MM.1S (cell line): ENCODE results near the gene TP73.

Source experiments
- DNase-seq: peaks from one replicate; pipeline ENCODE4 v3.0.0-alpha.2; 2015
- H2AFZ ChIP-seq: fragments of 300-600 bp; sonication (generic); 2 replicates; pipeline ENCODE4 v1.6.0; 2016; ENCODE audit warnings: antibody characterized with exemption, low read length
- H3F3A ChIP-seq: fragments of 300-600 bp; sonication (generic); 2 replicates; pipeline ENCODE4 v1.6.1; 2016; ENCODE audit warnings: mild to moderate bottlenecking, antibody characterized with exemption, low read length, moderate library complexity, mixed read lengths; ENCODE audit not compliant: insufficient read depth
- H3K27ac ChIP-seq: fragments of 300-600 bp; sonication (generic); 2 replicates; pipeline ENCODE4 v1.5.1; 2016; ENCODE audit warnings: mild to moderate bottlenecking, low read length
- H3K27me3 ChIP-seq: fragments of 300-600 bp; sonication (generic); replicated peaks from 2 replicates; pipeline ENCODE4 v1.6.0; 2016; ENCODE audit warnings: low read length; ENCODE audit not compliant: insufficient read depth
- H3K36me3 ChIP-seq: fragments of 300-600 bp; sonication (generic); replicated peaks from 2 replicates; pipeline ENCODE4 v1.6.1; 2016; ENCODE audit warnings: mild to moderate bottlenecking, low read length, mixed read lengths; ENCODE audit not compliant: insufficient read depth
- H3K4me1 ChIP-seq: fragments of 300-600 bp; sonication (generic); 2 replicates; pipeline ENCODE4 v1.6.1; 2016; ENCODE audit warnings: low read length, mixed read lengths
- H3K4me2 ChIP-seq: fragments of 300-600 bp; sonication (generic); 2 replicates; pipeline ENCODE4 v1.6.0; 2016; ENCODE audit warnings: low read depth, low read length
- H3K4me3 ChIP-seq: fragments of 300-600 bp; sonication (generic); 2 replicates; pipeline ENCODE4 v1.5.1; 2016; ENCODE audit warnings: low read length, mixed read lengths
- H3K79me2 ChIP-seq: fragments of 300-600 bp; sonication (generic); 2 replicates; pipeline ENCODE4 v1.6.1; 2016; ENCODE audit warnings: mixed run types, low read length, mixed read lengths
- H3K9ac ChIP-seq: fragments of 300-600 bp; sonication (generic); 2 replicates; pipeline ENCODE4 v1.6.1; 2016; ENCODE audit warnings: low read length, mixed read lengths
- H3K9me2 ChIP-seq: fragments of 300-600 bp; sonication (generic); replicated peaks from 2 replicates; pipeline ENCODE4 v1.6.1; 2016; ENCODE audit warnings: mild to moderate bottlenecking, low read length, mixed read lengths; ENCODE audit not compliant: insufficient read depth
- H3K9me3 ChIP-seq: fragments of 300-600 bp; sonication (generic); replicated peaks from 2 replicates; pipeline ENCODE4 v1.6.1; 2016; ENCODE audit warnings: mild to moderate bottlenecking, low read length, mixed read lengths; ENCODE audit not compliant: insufficient read depth
- H4K20me1 ChIP-seq: fragments of 300-600 bp; sonication (generic); 2 replicates; pipeline ENCODE4 v1.6.1; 2016; ENCODE audit warnings: mild to moderate bottlenecking, low read length, moderate library complexity, mixed read lengths; ENCODE audit not compliant: insufficient read depth
- EZH2 ChIP-seq: fragments of 300-600 bp; sonication (generic); optimal IDR thresholded peaks from 2 replicates; pipeline ENCODE3; 2017; ENCODE audit warnings: low read depth, mild to moderate bottlenecking, antibody characterized with exemption, low read length, mixed read lengths
- EZH2phosphoT487 ChIP-seq: fragments of 300-600 bp; sonication (generic); IDR thresholded peaks from 2 replicates; pipeline ENCODE4 v1.6.1; 2018; ENCODE audit warnings: antibody characterized with exemption, low read length
- TF ChIP-seq, protein P1 (sequence below): fragments of 300-600 bp; sonication (generic); IDR thresholded peaks from 2 replicates; pipeline ENCODE4 v1.5.1; 2016; ENCODE audit warnings: antibody characterized with exemption, low read length, mixed read lengths

Gene TP73

DNA sequence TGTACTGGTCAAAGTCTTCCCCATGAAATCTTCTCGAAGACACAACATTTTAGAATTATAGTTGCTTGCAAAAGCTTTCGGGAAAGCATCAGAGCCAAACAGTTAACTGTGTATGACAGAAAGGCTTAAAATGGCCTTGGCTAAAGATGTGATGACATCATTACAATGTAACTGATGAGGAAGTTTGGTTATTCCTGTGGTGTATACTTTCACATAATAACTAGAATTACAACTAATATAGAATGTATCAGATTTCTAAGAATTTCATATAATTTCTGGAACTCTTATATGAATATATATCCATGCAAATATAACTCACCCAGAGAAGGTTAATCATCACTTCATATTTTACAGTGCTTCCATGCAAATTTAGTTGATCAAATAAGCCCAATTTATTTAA lies 8.4 kb downstream of the TP73 start:
- Histone ChIP-seq H3K4me2 (no peak overlapping the region), H3K27me3 (no peaks in the 10 kb centered on the region)
- TF ChIP-seq EZH2phosphoT487 (no peak), EZH2 (no peak)
- TF ChIP-seq, protein P1, sequence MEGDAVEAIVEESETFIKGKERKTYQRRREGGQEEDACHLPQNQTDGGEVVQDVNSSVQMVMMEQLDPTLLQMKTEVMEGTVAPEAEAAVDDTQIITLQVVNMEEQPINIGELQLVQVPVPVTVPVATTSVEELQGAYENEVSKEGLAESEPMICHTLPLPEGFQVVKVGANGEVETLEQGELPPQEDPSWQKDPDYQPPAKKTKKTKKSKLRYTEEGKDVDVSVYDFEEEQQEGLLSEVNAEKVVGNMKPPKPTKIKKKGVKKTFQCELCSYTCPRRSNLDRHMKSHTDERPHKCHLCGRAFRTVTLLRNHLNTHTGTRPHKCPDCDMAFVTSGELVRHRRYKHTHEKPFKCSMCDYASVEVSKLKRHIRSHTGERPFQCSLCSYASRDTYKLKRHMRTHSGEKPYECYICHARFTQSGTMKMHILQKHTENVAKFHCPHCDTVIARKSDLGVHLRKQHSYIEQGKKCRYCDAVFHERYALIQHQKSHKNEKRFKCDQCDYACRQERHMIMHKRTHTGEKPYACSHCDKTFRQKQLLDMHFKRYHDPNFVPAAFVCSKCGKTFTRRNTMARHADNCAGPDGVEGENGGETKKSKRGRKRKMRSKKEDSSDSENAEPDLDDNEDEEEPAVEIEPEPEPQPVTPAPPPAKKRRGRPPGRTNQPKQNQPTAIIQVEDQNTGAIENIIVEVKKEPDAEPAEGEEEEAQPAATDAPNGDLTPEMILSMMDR, result no peak

DNA sequence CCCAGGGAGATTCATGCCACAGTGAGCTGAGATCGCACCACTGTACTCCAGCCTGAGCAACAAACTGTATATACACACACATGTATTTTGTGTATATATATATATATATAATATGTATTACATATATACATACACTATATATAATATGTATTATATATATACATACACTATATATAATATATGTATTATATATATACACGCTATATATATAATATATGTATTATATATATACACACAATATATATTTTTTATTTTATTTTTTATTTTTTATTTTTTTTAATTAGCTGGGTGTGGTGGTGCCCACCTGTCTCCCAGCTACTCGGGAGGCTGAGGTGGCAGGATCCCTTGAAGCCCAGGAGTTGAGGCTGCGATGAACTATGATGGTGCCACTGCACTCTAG lies 9.3 kb downstream of the TP73 start:
- H3K4me2 ChIP-seq, result no peak overlapping the region
- no peaks in the 10 kb centered on the region for H3K9me3 ChIP-seq
- DNase-seq, result no peak
- H3K36me3 ChIP-seq, result no peaks in the 10 kb centered on the region
- H3F3A ChIP-seq, result no peaks in the 10 kb centered on the region
- H4K20me1 ChIP-seq, result 0 out of 2 replicates have a peak, but pooled peaks cover 6% of the 10 kb centered on the region
- H3K4me1 ChIP-seq, result no peaks in the 10 kb centered on the region
- no peak overlapping the region for H3K9ac ChIP-seq
- H2AFZ ChIP-seq, result no peak overlapping the region
- peaks cover 76% of the 10 kb centered on the region for H3K79me2 ChIP-seq
- no peaks in the 10 kb centered on the region for H3K27me3 ChIP-seq
- no peak overlapping the region for H3K27ac ChIP-seq
- TF ChIP-seq EZH2phosphoT487 (no peak), EZH2 (no peak)
- TF ChIP-seq, protein P1, result no peak
- no peak overlapping the region for H3K4me3 ChIP-seq
- H3K9me2 ChIP-seq, result no peaks in the 10 kb centered on the region

More for the DNA sequence above, 8.4 kb downstream of the TP73 start:
- DNase-seq, result no peak
- Histone ChIP-seq H4K20me1 (0 out of 2 replicates have a peak, but pooled peaks cover 6% of the 10 kb centered on the region), H3K9me2 (no peaks in the 10 kb centered on the region), H3K27ac (no peak overlapping the region), H3K9ac (no peak overlapping the region), H3K9me3 (no peaks in the 10 kb centered on the region), H3K79me2 (peaks cover 77% of the 10 kb centered on the region), H3K4me1 (no peaks in the 10 kb centered on the region), H2AFZ (no peak overlapping the region), H3F3A (no peaks in the 10 kb centered on the region), H3K4me3 (no peak overlapping the region), H3K36me3 (no peaks in the 10 kb centered on the region)

- Histone ChIP-seq H3K79me2 (peaks cover 74% of the 10 kb centered on the region), H3K9ac (no peak overlapping the region), H3K36me3 (no peaks in the 10 kb centered on the region), H2AFZ (no peak overlapping the region), H3F3A (no peaks in the 10 kb centered on the region), H3K9me2 (no peaks in the 10 kb centered on the region), H3K27me3 (no peaks in the 10 kb centered on the region), H3K9me3 (no peaks in the 10 kb centered on the region), H4K20me1 (0 out of 2 replicates have a peak, but pooled peaks cover 6% of the 10 kb centered on the region), H3K4me2 (no peak overlapping the region), H3K4me1 (no peaks in the 10 kb centered on the region), H3K4me3 (no peak overlapping the region), H3K27ac (no peak overlapping the region)
- TF ChIP-seq EZH2phosphoT487 (no peak), EZH2 (no peak)
- TF ChIP-seq, protein P1, result no peak
- no peak for DNase-seq
Observed at GRCh38 chr1:3662080-3662671, 9.9 kb downstream of the TP73 start.
